ENCODE results near the gene ZNF37A. TPM values are rescaled to one million over a fixed set of nuclear protein-coding genes. Genes with fewer than 3 reads are reported as not detected.
A peak's percentile ranks its signal among the peaks of the same experiment; 100 is the strongest.
"Not testable (repeated sequence)": the region's sequence is repeated elsewhere in the genome, so short reads cannot be mapped to it uniquely, and the experiment has no call there.

The ZNF37A gene
- total RNA-seq, 4 donors from 2014 or later = 10.4 to 17.9 (median 13.0) TPM

- WGBS, 2 donors (ENCODE audit: low coverage in 1 of 2) = 84% methylated on average over 2 of the region's 2 CpGs; no CpG with 5 or more reads in 1 of the 2 donors
- DNase-seq = no peak
- no peaks in the 10 kb centered on the region for H3K4me1 ChIP-seq
- no peaks in the 10 kb centered on the region for H3K36me3 ChIP-seq
- H3K27me3 ChIP-seq = no peaks in the 10 kb centered on the region
- H3K4me3 ChIP-seq = no peak overlapping the region
- intact Hi-C loops (cut with DNase I; ENCODE audit: low total_unique reads) (no loop called here), in situ Hi-C loops (cut with MboI; ENCODE audit: low pct_ligation_motif_present in 1 of 4, low pct_unique_long_range_greater_than_20kb in 1 of 4, low sequenced_read_pairs in 3 of 4) (loop anchor here in 1 of 4 donors (25.0 kb wide), 1 partner anchor 214 kb away; the partner anchor contains the start of gene ZNF248)
- no peak for TF ChIP-seq POLR2AphosphoS5 (IDR thresholded peaks at IDR 0.05)
- no peak for TF ChIP-seq EP300 (IDR thresholded peaks at IDR 0.05; ENCODE audit: low read depth)
- no peak for TF ChIP-seq POLR2A (IDR thresholded peaks at IDR 0.05)
- TF ChIP-seq, protein P1, sequence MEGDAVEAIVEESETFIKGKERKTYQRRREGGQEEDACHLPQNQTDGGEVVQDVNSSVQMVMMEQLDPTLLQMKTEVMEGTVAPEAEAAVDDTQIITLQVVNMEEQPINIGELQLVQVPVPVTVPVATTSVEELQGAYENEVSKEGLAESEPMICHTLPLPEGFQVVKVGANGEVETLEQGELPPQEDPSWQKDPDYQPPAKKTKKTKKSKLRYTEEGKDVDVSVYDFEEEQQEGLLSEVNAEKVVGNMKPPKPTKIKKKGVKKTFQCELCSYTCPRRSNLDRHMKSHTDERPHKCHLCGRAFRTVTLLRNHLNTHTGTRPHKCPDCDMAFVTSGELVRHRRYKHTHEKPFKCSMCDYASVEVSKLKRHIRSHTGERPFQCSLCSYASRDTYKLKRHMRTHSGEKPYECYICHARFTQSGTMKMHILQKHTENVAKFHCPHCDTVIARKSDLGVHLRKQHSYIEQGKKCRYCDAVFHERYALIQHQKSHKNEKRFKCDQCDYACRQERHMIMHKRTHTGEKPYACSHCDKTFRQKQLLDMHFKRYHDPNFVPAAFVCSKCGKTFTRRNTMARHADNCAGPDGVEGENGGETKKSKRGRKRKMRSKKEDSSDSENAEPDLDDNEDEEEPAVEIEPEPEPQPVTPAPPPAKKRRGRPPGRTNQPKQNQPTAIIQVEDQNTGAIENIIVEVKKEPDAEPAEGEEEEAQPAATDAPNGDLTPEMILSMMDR (IDR thresholded peaks at IDR 0.05) = no peak
- H3K27ac ChIP-seq = no peak overlapping the region
- H3K9me3 ChIP-seq = peaks cover 2 to 3% of the 10 kb centered on the region in 2 donors
Measured at GRCh38 chr10:38076687-38077086, 17.4 kb upstream of the ZNF37A start.

GRCh38 chr10:38093318-38093717 lies 819 bp upstream of the ZNF37A start:
- peaks cover 0 to 14% (median 10%) of the 10 kb centered on the region in 4 donors for H3K4me1 ChIP-seq
- peak overlapping the region; percentile 84 to 89 (median 86) for H3K27ac ChIP-seq
- 82 to 91% methylated on average over 9 to 15 of the region's 15 CpGs for WGBS, 2 donors (ENCODE audit: low coverage in 1 of 2)
- peaks cover 0 to 18% (median 2%) of the 10 kb centered on the region in 4 donors for H3K36me3 ChIP-seq
- in situ Hi-C loops (cut with MboI; ENCODE audit: low pct_ligation_motif_present in 1 of 4, low pct_unique_long_range_greater_than_20kb in 1 of 4, low sequenced_read_pairs in 3 of 4) = loop anchor here in 1 of 4 donors (10.0 to 25.0 kb wide), 2 partner anchors 89 to 231 kb away; partner anchors contain the start of gene ZNF248
- H3K4me3 ChIP-seq = peak overlapping the region in 2 of 4 donors; percentile 54 to 77
- H3K27me3 ChIP-seq; intact Hi-C loops (cut with DNase I; ENCODE audit: low total_unique reads); H3K9me3 ChIP-seq; DNase-seq: not testable (repeated sequence)

DNA sequence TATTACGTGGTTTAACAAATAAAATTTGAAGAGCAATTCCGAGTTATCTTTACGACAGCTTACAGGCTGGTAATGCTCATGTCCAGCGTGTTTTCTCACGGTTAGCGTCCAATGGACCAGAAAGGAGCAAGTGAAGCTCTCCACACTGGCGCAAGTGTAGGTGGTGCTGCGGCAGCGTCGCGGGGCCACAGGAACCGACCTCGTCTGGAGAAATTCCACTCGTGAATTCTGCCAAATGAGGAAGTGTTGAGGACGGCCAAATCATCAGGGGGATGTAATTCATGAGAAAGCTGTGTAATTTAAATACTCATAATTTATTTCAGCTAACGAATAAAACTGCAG lies 350 bp upstream of the ZNF37A start:
- DNase-seq = no peak
- in situ Hi-C loops (cut with MboI; ENCODE audit: low pct_ligation_motif_present in 1 of 4, low pct_unique_long_range_greater_than_20kb in 1 of 4, low sequenced_read_pairs in 3 of 4) = loop anchor here in 1 of 4 donors (10.0 to 25.0 kb wide), 2 partner anchors 89 to 231 kb away; partner anchors contain the start of gene ZNF248
- H3K4me1 ChIP-seq = peaks cover 0 to 14% (median 10%) of the 10 kb centered on the region in 4 donors
- H3K36me3 ChIP-seq = peaks cover 0 to 23% (median 2%) of the 10 kb centered on the region in 4 donors
- intact Hi-C loops (cut with DNase I; ENCODE audit: low total_unique reads) = no loop called here
- peak overlapping the region; percentile 16 to 77 (median 58) for H3K4me3 ChIP-seq
- 18 to 21% methylated on average over 3 to 16 of the region's 16 CpGs for WGBS, 2 donors (ENCODE audit: low coverage in 1 of 2)
- H3K27ac ChIP-seq = peak overlapping the region; percentile 84 to 89 (median 86)
- H3K9me3 ChIP-seq = no peaks in the 10 kb centered on the region
- no peaks in the 10 kb centered on the region for H3K27me3 ChIP-seq
- no peak for TF ChIP-seq EP300 (IDR thresholded peaks at IDR 0.05; ENCODE audit: low read depth)
- TF ChIP-seq, protein P1 (IDR thresholded peaks at IDR 0.05) = peak in 2 of 5 experiments; percentile 12 to 20

- peaks cover 4 to 6% of the 10 kb centered on the region in 2 donors for H3K9me3 ChIP-seq
- peaks cover 0 to 36% (median 2%) of the 10 kb centered on the region in 4 donors for H3K36me3 ChIP-seq
- peaks cover 0 to 14% (median 10%) of the 10 kb centered on the region in 4 donors for H3K4me1 ChIP-seq
- H3K27me3 ChIP-seq = no peaks in the 10 kb centered on the region
- 59 to 100% methylated on average over 1 to 19 of the region's 21 CpGs for WGBS, 2 donors (ENCODE audit: low coverage in 1 of 2)
- intact Hi-C loops (cut with DNase I; ENCODE audit: low total_unique reads) (no loop called here), in situ Hi-C loops (cut with MboI; ENCODE audit: low pct_ligation_motif_present in 1 of 4, low pct_unique_long_range_greater_than_20kb in 1 of 4, low sequenced_read_pairs in 3 of 4) (loop anchor here in 1 of 4 donors (10.0 to 25.0 kb wide), 2 partner anchors 90 to 233 kb away; partner anchors contain the start of gene ZNF248)
- TF ChIP-seq POLR2AphosphoS5 (IDR thresholded peaks at IDR 0.05) = no peak
- no peak for TF ChIP-seq EP300 (IDR thresholded peaks at IDR 0.05; ENCODE audit: low read depth)
- TF ChIP-seq POLR2A (IDR thresholded peaks at IDR 0.05) = no peak
- TF ChIP-seq, protein P1 (IDR thresholded peaks at IDR 0.05) = no peak
- no peak for DNase-seq
- peak overlapping the region; percentile 84 to 89 (median 86) for H3K27ac ChIP-seq
- H3K4me3 ChIP-seq = peak overlapping the region; percentile 54 to 77 (median 60)
Measured at GRCh38 chr10:38094927-38095574, 914 bp downstream of the ZNF37A start.
